HG02588 (cell line): ENCODE data around the gene SLC44A3.
"Not testable (repeated sequence)": the region's sequence is repeated elsewhere in the genome, so short reads cannot be mapped to it uniquely, and the experiment has no call there.

Experiments
- ATAC-seq: cut with Tn5 transposase; IDR thresholded peaks from one replicate; pipeline ENCODE4 v1.9.1; 2021; ENCODE audit warnings: mild to moderate bottlenecking, moderate library complexity; ENCODE audit not compliant: unreplicated experiment

The SLC44A3 gene

GRCh38 chr1:94832931-94833585, 12.9 kb downstream of the SLC44A3 start:
- ATAC-seq: no peak

- ATAC-seq: no peak
These were observed 16.7 kb downstream of the SLC44A3 start for GRCh38 chr1:94836891-94837290.

GRCh38 chr1:94840381-94840780, 20.2 kb downstream of the SLC44A3 start:
- not testable (repeated sequence) for ATAC-seq

- ATAC-seq: no peak
These were observed 20.7 kb downstream of the SLC44A3 start for GRCh38 chr1:94840808-94841207.

GRCh38 chr1:94843430-94843829, 23.3 kb downstream of the SLC44A3 start:
- ATAC-seq: no peak

- ATAC-seq: no peak
These were observed 23.7 kb downstream of the SLC44A3 start for GRCh38 chr1:94843846-94844245.

- no peak for ATAC-seq
These were observed 26.2 kb downstream of the SLC44A3 start for GRCh38 chr1:94846308-94846707.

- no peak for ATAC-seq
These were observed 31.4 kb downstream of the SLC44A3 start for GRCh38 chr1:94851571-94851970.

- no peak for ATAC-seq
These were observed 32.6 kb downstream of the SLC44A3 start for GRCh38 chr1:94852788-94853187.

- peak; percentile 99 for ATAC-seq
These were observed 34.5 kb downstream of the SLC44A3 start for GRCh38 chr1:94854458-94855306.

- ATAC-seq: no peak
These were observed 35.1 kb downstream of the SLC44A3 start for GRCh38 chr1:94855307-94855700.

GRCh38 chr1:94856004-94856403, 35.8 kb downstream of the SLC44A3 start:
- ATAC-seq: no peak

GRCh38 chr1:94856868-94857267, 36.7 kb downstream of the SLC44A3 start:
- no peak for ATAC-seq

GRCh38 chr1:94858276-94858675, 38.1 kb downstream of the SLC44A3 start:
- no peak for ATAC-seq

GRCh38 chr1:94859174-94859573, 39.0 kb downstream of the SLC44A3 start:
- ATAC-seq: no peak

GRCh38 chr1:94862718-94863117, 42.6 kb downstream of the SLC44A3 start:
- no peak for ATAC-seq

- ATAC-seq: no peak
These were observed 43.2 kb downstream of the SLC44A3 start for GRCh38 chr1:94863297-94863911.

- no peak for ATAC-seq
These were observed 43.8 kb downstream of the SLC44A3 start for GRCh38 chr1:94863919-94864318.

- ATAC-seq: no peak
These were observed 44.7 kb downstream of the SLC44A3 start for GRCh38 chr1:94864821-94865220.

- ATAC-seq: no peak
These were observed 45.2 kb downstream of the SLC44A3 start for GRCh38 chr1:94865360-94865759.

GRCh38 chr1:94866164-94866807, 46.1 kb downstream of the SLC44A3 start:
- ATAC-seq: no peak
